Esophagus squamous epithelium (tissue), 5 donors: Measurements from ENCODE around the gene FBXO4. TPM values are rescaled to one million over a fixed set of nuclear protein-coding genes. Genes with fewer than 3 reads are reported as not detected.

Experiments
- DNase-seq: peaks from one replicate; lab custom pipeline; 2025; lab: John Stamatoyannopoulos, UW
- H3K27ac ChIP-seq, 4 donors: fragments of 200-600 bp; sonication (generic); one replicate each; pipeline ENCODE4 v1.5.1; 2016 to 2019; ENCODE audit warnings: mild to moderate bottlenecking in 1 of 4
- H3K27me3 ChIP-seq, 4 donors: fragments of 200-600 bp; sonication (generic); 1 replicate in 3 of 4; 2 replicates in 1 of 4; pipeline versions ENCODE4 v1.5.1 to v1.6.0; 2017 to 2021; ENCODE audit warnings: antibody characterized with exemption in 1 of 4
- H3K36me3 ChIP-seq, 3 donors: fragments of 200-600 bp; sonication (generic); one replicate each; pipeline ENCODE4 v1.5.1; 2016 to 2019
- H3K4me1 ChIP-seq, 3 donors: fragments of 200-600 bp; sonication (generic); one replicate each; pipeline ENCODE4 v1.5.1; 2017 to 2019
- H3K4me3 ChIP-seq, 4 donors: fragments of 200-600 bp; sonication (generic); 1 replicate in 3 of 4; 2 replicates in 1 of 4; pipeline ENCODE4 v1.5.1; 2016 to 2019; ENCODE audit warnings: mild to moderate bottlenecking in 2 of 4, moderate library complexity in 1 of 4
- H3K9me3 ChIP-seq, 3 donors: fragments of 200-600 bp; sonication (generic); one replicate each; pipeline ENCODE4 v1.5.1; 2016 to 2019
- POLR2A ChIP-seq, 4 donors: fragments of 450-650 bp; IDR thresholded peaks; one replicate each; pipeline ENCODE4 v1.6.1; 2017; ENCODE audit warnings: antibody characterized with exemption in 4 of 4, mild to moderate bottlenecking in 4 of 4, moderate library complexity in 3 of 4
- WGBS, 2 donors: methylation state at CpG; one replicate each; pipeline ENCODE4 v1.1.5; 2018; 5-methylcytosine and 5-hydroxymethylcytosine counted together
- intact Hi-C: fragments of 100-400 bp; cut with DNase I; formaldehyde crosslinking; loops from one replicate; pipeline ENCODE4 v1.15.0; 2022
- small RNA-seq, 4 donors: library from RNA; depleted of rRNA; stranded (forward); fragments of <200 nt; gene quantifications; one replicate each; pipeline ENCODE3, GENCODE V24; 2016
- total RNA-seq, 4 donors: library from RNA; depleted of rRNA; stranded (reverse); fragments of >200 nt; gene quantifications; one replicate each; pipeline ENCODE4 v1.1.0, GENCODE V29; 2016
- TF ChIP-seq, protein P1 (sequence below), 6 experiments: fragments of 450-650 bp in 4 of 6; fragments of 200-600 bp in 2 of 6; sonication (generic) in 2 of 6; IDR thresholded peaks; one replicate each; pipeline ENCODE4 v1.5.1; 2016 to 2019; ENCODE audit warnings: antibody characterized with exemption in 6 of 6, mild to moderate bottlenecking in 4 of 6, moderate library complexity in 4 of 6
- donor health status: DM: yes; HTN: yes; CAD: no.

FBXO4 gene
- total RNA-seq, 4 donors from 2014 or later, result 2.4 to 10.9 (median 7.4) TPM

GRCh38 chr5:41983284-41983683 is 58.2 kb downstream of the FBXO4 start:
- no peak for DNase-seq
- Histone ChIP-seq H3K27me3 (no peaks in the 10 kb centered on the region), H3K4me3 (no peak overlapping the region), H3K27ac (no peak overlapping the region), H3K36me3 (no peaks in the 10 kb centered on the region), H3K4me1 (no peaks in the 10 kb centered on the region), H3K9me3 (no peaks in the 10 kb centered on the region)
- intact Hi-C loops, result no loop called here
- TF ChIP-seq POLR2A (IDR thresholded peaks at IDR 0.05), result no peak
- TF ChIP-seq, protein P1, sequence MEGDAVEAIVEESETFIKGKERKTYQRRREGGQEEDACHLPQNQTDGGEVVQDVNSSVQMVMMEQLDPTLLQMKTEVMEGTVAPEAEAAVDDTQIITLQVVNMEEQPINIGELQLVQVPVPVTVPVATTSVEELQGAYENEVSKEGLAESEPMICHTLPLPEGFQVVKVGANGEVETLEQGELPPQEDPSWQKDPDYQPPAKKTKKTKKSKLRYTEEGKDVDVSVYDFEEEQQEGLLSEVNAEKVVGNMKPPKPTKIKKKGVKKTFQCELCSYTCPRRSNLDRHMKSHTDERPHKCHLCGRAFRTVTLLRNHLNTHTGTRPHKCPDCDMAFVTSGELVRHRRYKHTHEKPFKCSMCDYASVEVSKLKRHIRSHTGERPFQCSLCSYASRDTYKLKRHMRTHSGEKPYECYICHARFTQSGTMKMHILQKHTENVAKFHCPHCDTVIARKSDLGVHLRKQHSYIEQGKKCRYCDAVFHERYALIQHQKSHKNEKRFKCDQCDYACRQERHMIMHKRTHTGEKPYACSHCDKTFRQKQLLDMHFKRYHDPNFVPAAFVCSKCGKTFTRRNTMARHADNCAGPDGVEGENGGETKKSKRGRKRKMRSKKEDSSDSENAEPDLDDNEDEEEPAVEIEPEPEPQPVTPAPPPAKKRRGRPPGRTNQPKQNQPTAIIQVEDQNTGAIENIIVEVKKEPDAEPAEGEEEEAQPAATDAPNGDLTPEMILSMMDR (IDR thresholded peaks at IDR 0.05), result no peak

DNA sequence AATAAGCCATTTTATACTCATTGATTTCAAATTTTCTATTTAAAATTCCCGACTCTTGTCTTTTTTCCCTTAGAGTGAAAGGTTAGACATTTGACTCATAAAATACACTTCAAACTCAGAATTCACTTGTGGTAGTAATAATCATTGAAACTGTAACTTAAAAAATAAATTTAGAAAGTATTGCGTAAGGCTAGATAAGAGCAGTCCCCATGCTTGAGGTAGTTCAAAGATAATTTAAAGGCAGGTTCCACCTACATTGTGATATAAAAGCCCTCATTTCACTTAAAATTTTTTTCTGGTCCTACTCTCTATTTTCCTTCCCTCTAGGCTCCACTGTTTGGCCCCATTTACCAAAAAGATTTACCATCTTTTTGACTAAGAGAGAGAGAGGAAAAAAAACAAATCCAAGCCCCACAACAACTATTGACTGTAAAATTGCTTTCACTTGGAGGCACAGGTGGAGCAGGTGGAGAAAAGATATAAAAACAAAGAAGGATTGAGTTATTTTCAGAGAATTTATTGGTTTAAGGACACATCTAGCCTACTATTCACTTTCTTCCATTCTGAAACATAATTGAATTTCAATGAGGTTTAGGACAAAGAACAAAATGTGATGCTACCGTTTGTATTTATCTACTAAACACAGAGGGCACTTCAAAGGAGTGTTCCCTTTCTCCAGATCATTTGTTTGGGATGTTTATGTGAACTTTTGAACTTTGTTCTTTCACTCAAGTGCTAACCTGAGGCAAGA is 61.0 kb downstream of the FBXO4 start:
- H3K36me3 ChIP-seq, result no peaks in the 10 kb centered on the region
- WGBS, 2 donors, result 59 to 61% methylated on average over 3 of the region's 3 CpGs
- H3K4me3 ChIP-seq, result no peak overlapping the region
- no peak overlapping the region for H3K27ac ChIP-seq
- DNase-seq, result no peak
- H3K27me3 ChIP-seq, result no peaks in the 10 kb centered on the region
- no peaks in the 10 kb centered on the region for H3K4me1 ChIP-seq
- H3K9me3 ChIP-seq, result no peaks in the 10 kb centered on the region
- no peak for TF ChIP-seq POLR2A (IDR thresholded peaks at IDR 0.05)
- TF ChIP-seq, protein P1 (IDR thresholded peaks at IDR 0.05), result no peak
- intact Hi-C loops, result no loop called here

Small RNA genes within 50 kb of the gene (small RNA-seq; reads per million reads assigned to genes)
- 0 reads per million in 4 donors for gene RF00019

Other genes starting within 250 kb of the FBXO4 start
- 10 to 100 TPM; 20.3 to 27.3 (median 23.4) TPM for gene OXCT1, start 54.9 kb upstream of the FBXO4 start, total RNA-seq
- gene RIMOC1, start 20.9 kb upstream of the FBXO4 start, total RNA-seq, result 10 to 100 TPM; 11.9 to 16.4 (median 14.2) TPM